GM19468 (cell line): ENCODE results near the gene CLEC9A.
"Not testable (repeated sequence)": the region's sequence is repeated elsewhere in the genome, so short reads cannot be mapped to it uniquely, and the experiment has no call there.

ENCODE experiments used
- ATAC-seq: cut with Tn5 transposase; IDR thresholded peaks from one replicate; pipeline ENCODE4 v1.9.1; 2021; ENCODE audit warnings: mild to moderate bottlenecking, moderate library complexity, moderate number of reproducible peaks; ENCODE audit not compliant: unreplicated experiment; ENCODE audit errors: extremely low read depth

The CLEC9A gene

DNA sequence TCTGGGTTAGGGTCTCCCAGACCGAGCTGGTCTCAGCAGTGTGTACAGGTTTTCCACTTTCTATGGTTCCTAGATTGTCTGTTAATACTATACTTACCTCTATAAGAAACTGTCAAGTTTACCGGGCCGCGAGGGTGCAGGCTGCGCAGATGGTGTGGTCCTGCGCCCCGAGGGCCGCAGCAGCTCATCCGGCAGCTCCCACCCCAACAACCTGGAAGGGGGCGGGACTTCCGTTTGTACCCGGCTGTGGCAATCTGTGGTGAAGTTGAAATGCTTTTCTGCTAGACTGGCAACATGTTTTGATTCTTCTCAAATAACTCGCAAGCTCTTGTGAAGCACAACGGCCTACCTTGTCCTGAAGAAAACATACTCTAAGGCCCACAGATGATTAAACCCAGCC, at the start of gene CLEC9A:
TSS of gene CLEC9A (plus strand) at position 237 of the 400 bp plus-strand sequence. CDS start 22,006 bp downstream, outside the sequence.
- no peak for ATAC-seq

DNA sequence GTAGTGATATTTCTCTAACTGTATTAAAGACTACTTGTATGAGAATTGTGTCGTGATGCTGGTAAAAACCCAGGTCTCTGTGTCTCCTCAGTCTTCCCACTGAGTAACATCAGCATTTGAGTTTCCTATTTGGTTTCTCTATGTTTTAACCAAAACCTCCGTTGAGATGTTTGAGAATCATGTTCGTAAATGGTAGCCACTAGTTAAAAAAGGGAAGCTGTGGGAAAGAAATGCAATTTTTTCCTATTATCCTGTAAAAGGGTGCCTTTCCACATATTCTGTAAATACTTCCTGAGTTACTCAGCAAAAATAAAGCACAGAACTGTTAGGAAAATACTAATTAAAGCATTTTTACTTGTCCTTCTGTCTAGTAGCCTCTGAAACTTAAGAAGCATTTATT, 38.6 kb upstream of the CLEC9A start:
- no peak for ATAC-seq

DNA sequence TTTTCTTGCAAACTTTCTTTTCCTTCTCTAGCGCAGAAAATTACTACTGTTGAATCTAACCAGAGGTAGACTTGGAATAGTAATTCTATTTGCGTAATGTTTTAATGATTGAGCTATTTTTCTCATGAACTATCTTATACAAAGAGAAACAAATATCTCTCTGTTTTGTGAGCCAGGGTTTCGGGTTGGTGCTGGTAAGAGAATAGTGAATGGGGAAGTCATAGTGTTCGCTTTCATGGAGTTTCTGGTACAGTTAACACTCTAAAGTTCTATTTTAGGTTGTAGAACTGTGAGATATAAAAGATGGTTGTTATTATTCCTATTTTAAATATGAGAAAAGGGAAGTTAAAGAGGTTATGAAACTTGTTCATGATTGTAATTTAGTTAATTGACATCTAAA, 38.2 kb upstream of the CLEC9A start:
- no peak for ATAC-seq

DNA sequence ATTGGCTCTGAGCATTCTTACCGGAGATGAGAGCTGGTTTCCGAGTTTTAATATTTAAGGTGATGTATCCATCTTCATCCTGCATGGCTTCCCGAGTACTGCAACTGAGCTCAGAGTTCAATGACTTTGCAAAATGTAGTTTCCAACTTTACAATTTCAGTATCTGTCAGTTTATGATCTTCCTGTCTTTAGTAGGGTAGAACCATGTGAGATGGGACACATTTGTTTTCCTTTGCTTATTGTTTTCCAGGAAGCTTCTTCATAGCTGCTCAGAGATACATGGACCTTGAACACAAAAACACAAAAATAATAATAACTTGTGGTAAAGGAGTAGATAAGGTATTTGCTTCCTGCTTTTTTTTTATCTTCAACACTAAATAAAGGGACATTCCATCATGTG, 31.5 kb upstream of the CLEC9A start, which contains the start of gene CLEC1B:
TSS of gene CLEC1B (minus strand) at position 106 of the 400 bp plus-strand sequence. CDS start at position 85, 21 bp downstream.
- ATAC-seq = no peak

DNA sequence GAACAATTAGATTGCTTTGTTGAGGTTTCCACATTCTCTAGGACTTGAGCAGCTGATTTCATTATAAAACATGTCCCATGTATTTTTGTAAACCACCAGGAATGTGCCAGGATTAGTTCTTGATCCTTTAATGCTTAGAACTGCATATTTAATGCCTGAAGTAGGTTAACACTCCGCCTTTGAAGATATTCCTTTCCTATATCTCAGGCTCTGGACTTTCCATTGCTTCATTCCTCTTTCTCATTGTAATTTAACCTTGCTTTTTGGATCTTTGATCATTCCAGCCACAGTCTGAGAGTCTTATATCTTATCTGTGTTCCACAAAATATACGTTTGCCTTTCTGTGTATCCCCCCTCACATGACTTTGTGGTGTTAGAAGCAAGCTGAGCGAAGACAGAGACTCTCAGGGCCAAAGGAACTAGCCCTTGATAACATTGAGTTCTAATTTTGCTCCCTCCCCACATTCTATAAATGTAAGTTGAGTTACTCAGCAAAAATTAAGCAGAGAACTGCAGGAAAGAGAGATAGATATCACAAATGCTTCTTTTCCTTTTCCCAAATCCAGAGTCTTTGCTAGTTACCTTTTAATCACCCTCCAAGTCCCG, 29.2 kb upstream of the CLEC9A start:
- no peak for ATAC-seq

DNA sequence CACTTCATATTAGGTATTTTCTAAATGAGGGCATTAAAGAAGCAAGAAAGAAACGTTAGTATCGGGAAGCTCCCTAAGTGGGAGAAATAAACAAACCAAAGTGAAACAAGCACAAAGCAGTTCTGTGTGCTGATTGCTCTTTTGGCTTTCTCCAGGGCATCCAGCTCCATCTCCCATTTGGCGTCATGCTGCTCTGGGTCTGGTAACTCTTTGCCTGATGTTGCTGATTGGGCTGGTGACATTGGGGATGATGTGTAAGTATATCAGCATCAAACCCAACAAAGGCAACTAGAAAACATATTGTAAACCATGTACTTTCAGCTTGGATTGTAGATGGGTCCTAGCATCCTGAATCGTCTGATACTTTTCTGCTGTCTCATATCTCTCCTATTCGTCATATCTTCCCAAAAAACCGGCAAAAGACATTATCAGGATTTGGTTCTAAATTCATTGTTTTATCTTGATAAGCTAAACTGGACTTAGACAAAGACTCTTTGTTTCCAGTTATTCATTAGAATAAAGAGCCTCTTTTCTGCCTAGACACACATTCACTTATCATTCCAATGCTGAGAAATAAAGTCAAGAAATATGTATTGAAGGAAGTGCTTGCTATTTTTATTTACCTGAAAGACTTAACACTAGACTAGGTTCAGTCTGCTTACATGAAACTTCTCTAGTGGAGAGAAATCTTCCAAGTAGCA, 17.7 kb upstream of the CLEC9A start:
- ATAC-seq = no peak

DNA sequence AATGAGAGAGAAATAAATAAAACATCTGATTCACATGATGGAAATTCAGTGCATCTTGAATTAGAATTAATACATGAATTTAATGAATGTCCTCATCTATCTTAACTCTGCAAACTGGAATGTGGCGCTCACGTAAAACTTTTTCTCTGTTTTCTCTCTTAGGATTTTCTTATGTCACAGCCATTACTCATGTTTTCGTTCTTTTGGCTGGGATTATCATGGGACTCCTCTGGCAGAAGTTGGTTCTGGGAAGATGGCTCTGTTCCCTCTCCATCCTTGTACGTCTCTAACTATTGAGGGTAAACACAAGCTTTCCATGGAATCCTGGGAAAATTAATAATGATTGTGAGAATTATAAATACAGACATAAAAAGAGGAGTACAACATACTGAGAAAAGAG, 15.0 kb upstream of the CLEC9A start:
- no peak for ATAC-seq

DNA sequence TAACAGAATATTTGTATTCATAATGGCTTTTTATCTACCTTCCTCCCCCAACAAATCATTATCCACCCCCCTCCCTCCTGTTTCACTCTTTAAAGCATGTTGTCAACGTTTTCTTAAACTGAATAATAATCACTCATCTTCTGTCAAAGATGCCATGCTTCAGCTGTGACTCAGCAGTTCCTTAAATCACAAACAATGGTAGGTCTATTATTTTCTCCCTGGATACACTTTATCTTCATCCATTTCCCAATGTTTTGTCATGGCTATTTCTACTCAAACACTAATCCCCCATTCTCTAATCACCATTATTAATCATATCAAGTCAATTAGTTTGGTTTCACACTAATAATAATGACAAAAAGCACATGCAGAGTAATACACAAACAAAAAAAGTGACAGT, 13.6 kb upstream of the CLEC9A start:
- ATAC-seq = no peak

DNA sequence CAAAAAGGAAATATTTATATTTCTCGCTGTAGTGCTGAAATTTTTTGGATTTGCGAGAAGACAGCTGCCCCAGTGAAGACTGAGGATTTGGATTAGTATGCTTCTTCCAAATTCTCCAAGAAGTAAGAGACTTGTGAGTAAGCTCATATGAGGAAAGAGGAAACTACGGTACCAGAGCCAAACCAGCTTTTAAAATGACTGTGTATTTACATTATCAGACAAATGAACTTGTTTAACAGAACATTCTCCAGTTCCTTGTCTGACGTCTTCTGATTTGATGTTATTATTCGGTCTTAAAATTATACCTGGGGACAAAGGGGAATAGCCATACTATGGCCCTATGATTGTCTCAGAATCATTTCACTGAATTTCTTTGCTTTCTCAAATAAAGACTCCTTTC, 12.1 kb upstream of the CLEC9A start:
- no peak for ATAC-seq

DNA sequence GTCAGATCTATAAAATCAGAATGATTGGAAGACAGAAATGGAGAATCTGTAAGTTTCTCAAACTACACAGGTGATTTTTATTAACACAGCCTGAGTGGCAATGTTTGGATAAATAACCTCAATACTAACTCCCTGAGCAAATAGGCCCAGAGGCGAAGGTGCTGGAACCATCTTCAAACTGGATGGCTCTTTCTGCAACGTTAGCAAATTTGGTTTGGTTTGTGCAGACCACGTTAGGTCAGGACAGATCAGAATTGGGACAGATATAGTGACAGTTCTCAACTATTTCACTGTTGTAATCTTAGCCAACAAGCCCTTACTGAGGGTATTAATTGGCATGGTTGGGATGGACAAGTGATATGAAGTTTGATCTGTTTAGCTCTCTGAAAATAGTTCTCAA, 9.1 kb upstream of the CLEC9A start:
- ATAC-seq = no peak

DNA sequence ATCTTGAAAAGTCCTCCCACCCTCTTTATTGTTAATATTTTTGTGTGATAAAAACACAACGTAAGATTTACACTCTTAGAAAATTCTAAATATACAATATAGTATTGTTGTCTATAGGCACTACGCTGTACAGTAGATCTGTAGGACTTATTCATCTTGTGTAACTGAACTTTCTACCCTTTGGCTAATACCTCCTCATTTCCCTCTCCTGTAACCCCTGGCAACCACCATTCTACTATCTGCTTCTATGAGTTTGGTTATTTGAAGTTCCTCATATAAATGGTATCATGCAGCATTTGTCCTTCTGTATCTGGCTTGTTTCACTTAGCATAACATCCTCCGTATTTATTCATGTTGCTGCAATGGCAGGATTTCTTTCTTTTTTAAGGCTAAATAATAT, 5.2 kb upstream of the CLEC9A start:
- no peak for ATAC-seq

DNA sequence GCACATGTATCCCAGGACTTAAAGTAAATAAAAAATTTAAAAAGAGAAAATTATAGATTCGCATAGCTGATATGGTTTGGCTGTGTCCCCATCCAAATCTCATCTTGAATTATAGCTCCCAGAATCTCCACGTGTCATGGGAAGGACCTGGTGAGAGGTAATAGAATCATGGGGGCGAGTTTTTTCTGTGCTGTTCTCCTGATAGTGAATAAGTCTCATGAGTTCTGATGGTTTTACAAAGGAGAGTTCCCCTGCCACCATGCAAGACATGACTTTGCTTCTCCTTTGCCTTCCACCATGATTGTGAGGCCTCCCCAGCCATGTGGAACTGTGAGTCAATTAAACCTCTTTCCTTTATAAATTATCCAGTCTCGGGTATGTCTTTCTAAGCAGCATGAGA, 3.8 kb upstream of the CLEC9A start:
- ATAC-seq = not testable (repeated sequence)

DNA sequence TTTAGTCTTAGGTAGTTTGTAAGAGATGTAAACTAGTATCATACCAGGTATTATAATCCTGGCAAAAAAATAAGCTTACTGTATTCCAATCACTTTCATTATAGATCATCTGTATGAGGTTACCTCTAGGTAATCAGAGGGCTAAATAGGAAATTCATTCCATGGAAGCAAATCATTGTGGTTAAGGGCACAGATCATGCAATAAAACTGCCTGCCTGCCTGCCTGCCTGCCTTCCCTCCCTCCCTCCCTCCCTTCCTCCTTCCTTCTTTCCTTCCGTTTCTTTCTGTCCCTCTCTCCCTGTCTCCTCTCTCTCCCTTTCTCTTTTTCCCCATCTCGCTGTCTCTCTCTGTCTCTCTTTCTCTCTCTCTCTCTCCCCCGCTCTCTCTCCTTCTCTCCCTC, 3.2 kb upstream of the CLEC9A start:
- no peak for ATAC-seq

DNA sequence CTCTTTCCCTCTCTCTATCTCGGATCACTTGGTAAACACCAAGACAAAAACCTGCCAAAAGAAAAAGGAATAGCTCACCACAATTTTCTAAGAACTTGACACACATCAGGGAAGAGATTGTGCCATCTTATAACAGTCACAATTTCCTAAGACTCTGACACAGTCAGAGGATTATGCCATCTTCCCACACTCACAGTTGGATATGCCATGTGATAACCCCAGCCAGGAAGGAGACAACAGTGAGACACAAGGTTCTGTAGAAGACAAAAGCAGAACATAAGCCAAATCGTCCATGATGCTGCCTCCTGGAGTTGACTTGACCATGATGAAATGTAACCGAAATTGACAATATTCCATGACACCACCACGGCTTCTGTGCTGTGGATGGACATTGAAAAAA, 2.8 kb upstream of the CLEC9A start:
- ATAC-seq = no peak

DNA sequence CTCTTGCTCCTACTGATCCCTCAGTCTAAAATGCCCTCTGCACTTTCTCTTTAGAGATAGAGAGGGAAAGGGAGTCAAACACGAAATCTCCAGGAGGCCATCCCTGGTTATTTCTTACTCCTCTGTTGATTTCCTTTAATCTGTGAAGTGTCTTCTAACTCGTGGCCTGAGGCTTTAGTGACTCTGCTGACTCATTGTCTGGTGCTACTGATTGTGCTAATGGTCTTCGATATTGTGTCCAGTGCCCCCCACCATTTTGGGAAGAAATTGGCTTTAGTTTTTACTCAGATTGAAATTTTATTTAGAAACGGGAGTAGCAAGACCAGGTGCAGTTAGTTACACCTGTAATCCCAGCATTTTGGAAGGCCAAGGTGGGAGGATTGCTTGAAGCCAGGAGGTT, 839 bp downstream of the CLEC9A start:
- ATAC-seq = no peak

DNA sequence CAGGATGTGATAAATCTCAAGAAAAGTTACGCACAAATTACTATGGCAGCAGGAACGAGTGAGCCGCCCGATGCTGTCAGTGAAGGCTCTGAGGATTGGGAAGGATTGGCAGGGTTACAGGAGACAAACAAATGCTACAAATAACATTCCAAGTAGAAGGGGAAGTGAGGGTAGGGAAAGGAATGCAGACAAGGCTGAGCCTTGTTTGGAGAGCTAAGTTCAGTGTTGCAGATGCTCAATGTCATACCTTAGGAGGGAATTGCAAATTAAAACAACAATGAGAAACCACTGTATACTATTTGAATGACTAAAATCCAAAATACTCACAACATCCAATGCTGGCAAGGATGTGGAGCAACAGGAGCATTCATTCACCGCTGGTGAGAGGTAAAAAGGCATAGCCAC, 1.3 kb downstream of the CLEC9A start:
- ATAC-seq = no peak

DNA sequence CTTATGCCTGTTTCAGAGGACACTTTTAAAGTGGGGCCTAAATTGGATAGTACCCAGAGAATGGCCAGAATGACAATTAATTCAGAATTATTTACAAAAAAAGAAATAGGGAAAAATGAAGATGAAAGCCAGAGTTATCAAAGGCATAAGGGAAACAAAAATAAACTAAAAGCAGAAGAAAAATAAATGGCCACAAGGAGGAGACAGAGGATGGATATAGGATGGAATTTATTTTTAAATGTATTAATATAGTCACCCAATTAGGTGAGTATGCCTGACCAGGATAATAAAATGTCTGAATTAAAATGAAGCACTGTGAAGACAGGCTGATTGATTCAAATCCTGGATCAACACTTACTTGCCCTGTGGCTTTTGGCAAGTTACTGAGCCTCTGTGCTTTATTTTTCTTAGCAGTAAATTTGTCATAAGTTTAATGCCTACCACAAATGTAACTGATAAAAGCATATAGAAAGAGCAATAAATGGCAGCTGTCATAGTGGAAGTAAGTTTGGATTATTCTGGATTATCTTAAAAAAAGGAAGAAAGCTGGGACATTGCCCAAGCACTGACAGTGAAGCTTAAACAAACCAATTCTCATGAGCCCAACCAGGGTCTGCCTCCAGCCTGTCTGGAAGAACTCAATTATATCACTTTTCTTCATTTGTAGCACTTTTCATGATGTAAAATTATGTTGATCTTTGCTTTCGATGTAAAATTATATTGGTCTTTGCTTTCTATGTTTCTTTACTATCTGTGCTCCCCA, 3.5 kb downstream of the CLEC9A start:
- ATAC-seq = no peak

DNA sequence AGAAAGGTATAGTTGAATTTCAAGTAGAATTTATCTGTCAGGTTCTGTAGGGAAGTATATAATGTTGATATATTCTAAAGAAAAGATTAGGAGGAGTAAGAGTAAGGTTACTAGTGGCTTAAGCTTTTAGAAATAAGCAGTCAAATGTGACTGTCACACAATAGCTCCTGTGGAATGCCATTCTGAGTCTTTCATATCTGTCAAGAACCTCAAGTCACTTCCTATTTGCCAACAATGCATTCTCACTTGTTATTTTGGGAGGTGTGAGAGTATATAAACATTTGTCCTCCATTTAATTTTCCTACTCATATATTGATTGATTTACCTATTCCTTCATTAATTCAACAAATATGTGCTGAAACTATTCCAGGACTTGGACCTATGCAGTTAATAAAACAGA, 11.7 kb downstream of the CLEC9A start:
- no peak for ATAC-seq

DNA sequence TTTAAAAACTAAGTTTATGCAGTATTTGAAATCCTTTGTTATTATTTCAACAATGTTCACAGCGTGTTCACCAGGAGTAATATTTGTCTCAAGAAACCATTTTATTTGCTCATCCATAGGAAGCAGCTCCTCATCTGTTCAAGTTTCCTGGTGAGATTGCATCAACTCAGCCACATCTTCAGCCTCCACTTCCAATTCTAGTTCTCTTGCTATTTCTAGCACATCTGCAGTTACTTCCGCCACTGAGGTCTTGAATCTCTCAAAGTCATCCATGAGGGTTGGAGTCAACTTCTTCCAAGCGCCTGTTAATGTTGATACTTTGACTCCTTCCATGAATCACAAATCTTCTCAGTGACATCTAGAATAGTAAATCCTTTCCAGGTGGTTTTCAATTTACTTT, 18.0 kb downstream of the CLEC9A start:
- ATAC-seq = no peak

DNA sequence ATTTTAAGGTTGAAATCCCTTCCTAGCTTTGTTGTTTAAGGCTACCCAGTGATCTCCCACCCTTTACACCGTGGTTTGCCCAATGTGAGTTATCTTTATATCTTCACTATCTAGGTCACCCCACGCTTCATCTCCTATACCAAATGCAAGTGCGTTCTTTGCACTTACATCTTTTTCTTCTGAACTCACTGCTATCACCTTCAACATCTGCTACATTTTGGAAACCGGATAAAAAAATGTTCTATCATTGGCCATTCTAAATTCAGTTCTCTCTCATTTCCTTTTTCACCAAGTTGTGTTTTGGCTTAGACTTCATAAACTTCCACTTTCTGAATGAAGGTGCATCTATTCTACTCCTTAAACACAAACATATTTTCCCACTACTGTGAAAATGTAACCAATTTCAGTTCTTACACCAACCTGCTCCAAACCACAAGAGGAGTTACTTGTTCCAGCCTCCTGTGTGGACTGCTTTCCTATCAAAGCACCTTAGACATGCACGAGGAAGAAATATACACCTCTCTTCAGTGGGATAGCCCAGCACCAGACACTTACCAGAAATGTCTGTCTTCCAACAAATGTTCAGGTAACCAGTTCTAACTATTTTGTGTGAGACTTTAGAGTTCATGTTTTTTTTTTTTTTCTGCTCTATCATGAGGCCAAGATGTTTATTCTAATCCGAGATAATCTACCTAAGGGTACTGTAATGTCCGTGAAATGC, 21.9 kb downstream of the CLEC9A start:
- no peak for ATAC-seq

DNA sequence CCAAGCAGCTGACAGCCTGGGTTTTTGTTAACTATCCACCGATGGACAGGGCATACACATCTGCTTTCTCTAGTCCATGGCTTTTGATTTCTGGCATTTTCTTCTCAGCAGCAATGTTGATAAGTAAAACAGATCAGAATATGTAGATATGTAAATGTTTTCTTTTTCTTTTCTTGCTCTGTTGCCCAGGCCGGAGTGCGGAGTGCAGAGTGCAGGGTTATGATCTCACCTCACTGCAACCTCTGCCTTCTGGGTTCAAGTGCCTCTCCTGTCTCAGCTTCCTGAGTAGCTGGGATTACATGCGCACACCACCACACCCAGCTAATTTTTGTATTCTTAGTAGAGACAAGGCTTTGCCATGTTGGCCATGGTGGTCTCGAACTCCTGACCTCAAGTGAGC, 27.9 kb downstream of the CLEC9A start:
- ATAC-seq = no peak
